Endothelial cell of umbilical vein (primary cell): ENCODE results near the gene VIT.

Experiments
- POLR2A ChIP-seq: IDR thresholded peaks from 2 replicates; pipeline ENCODE4 v1.6.1; 2012; ENCODE audit warnings: low read depth, mild to moderate bottlenecking, control low read depth, low read length
- POLR2AphosphoS5 ChIP-seq: IDR thresholded peaks from 2 replicates; pipeline ENCODE4 v1.6.1; 2012; ENCODE audit warnings: low read depth, mild to moderate bottlenecking, control low read depth, low read length, moderate library complexity; ENCODE audit not compliant: insufficient read depth
- TF ChIP-seq, protein P1 (sequence below), 2 donors: IDR thresholded peaks; 1 replicate in 1 of 2; 2 replicates in 1 of 2; pipeline ENCODE4 v1.5.1; 2011; ENCODE audit warnings: low read length in 2 of 2, mild to moderate bottlenecking in 2 of 2, moderate library complexity in 2 of 2, control low read depth in 1 of 2, inconsistent platforms in 1 of 2, low read depth in 1 of 2; ENCODE audit not compliant: insufficient read depth in 1 of 2; ENCODE audit errors: extremely low read depth in 1 of 2

DNA sequence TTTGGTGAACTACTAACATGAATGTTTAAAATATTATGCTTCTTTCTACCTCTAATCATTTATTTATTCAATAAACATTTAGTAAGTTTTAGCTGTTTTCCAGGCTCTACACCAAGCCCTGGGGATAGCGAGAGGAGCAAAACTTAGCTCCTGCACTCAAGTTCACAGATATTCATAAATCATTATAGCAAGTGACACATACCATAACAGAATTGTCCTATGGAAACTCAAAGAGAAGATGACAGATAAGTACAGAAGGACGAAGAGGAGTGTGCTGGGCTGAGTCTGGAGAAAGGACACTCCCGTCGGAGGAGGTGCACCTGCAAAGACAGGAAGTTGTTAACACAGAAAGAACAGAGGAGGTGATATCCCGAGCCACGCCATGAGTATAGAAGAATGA lies 13.9 kb upstream of the VIT start:
- TF ChIP-seq POLR2AphosphoS5 = no peak
- TF ChIP-seq, protein P1, sequence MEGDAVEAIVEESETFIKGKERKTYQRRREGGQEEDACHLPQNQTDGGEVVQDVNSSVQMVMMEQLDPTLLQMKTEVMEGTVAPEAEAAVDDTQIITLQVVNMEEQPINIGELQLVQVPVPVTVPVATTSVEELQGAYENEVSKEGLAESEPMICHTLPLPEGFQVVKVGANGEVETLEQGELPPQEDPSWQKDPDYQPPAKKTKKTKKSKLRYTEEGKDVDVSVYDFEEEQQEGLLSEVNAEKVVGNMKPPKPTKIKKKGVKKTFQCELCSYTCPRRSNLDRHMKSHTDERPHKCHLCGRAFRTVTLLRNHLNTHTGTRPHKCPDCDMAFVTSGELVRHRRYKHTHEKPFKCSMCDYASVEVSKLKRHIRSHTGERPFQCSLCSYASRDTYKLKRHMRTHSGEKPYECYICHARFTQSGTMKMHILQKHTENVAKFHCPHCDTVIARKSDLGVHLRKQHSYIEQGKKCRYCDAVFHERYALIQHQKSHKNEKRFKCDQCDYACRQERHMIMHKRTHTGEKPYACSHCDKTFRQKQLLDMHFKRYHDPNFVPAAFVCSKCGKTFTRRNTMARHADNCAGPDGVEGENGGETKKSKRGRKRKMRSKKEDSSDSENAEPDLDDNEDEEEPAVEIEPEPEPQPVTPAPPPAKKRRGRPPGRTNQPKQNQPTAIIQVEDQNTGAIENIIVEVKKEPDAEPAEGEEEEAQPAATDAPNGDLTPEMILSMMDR (IDR thresholded peaks at IDR 0.05; ENCODE audit: extremely low read depth in 1 of 2, insufficient read depth in 1 of 2, low read depth in 1 of 2, low read length in 2 of 2) = no peak
- no peak for TF ChIP-seq POLR2A
